Right atrium auricular region (tissue), 2 donors: ENCODE measurements around the gene EPX. TPM values are rescaled to one million over a fixed set of nuclear protein-coding genes. Genes with fewer than 3 reads are reported as not detected.

Source experiments
- DNase-seq: peaks from one replicate; pipeline ENCODE4 v3.0.0-alpha.2; 2019; ENCODE audit warnings: low spot score
- H3K27ac ChIP-seq, 2 donors: fragments of 200-600 bp; sonication (generic); 1 replicate in 1 of 2; 2 replicates in 1 of 2; pipeline ENCODE4 v1.5.1; 2016 to 2019
- H3K27me3 ChIP-seq, 2 donors: fragments of 200-600 bp; sonication (generic); one replicate each; pipeline versions ENCODE4 v1.5.1 to v1.6.0; 2017 to 2019
- H3K36me3 ChIP-seq: fragments of 200-600 bp; sonication (generic); one replicate; pipeline ENCODE4 v1.5.1; 2016
- H3K4me1 ChIP-seq, 2 donors: fragments of 200-600 bp; sonication (generic); one replicate each; pipeline versions ENCODE4 v1.5.1 to v1.6.0; 2017 to 2019
- H3K4me3 ChIP-seq, 2 donors: fragments of 200-600 bp; sonication (generic); 1 replicate in 1 of 2; 2 replicates in 1 of 2; pipeline ENCODE4 v1.5.1; 2017 to 2019; ENCODE audit warnings: mild to moderate bottlenecking in 1 of 2, moderate library complexity in 1 of 2
- H3K9me3 ChIP-seq, 2 donors: fragments of 200-600 bp; sonication (generic); one replicate each; pipeline ENCODE4 v1.5.1; 2019
- total RNA-seq, 2 donors: library from RNA; depleted of rRNA; stranded (reverse); fragments of >200 nt; gene quantifications; one replicate each; pipeline ENCODE4 v1.1.0, GENCODE V29; 2016
- TF ChIP-seq, protein P1 (sequence below), 2 donors: fragments of 200-600 bp; sonication (generic); IDR thresholded peaks; one replicate each; pipeline ENCODE4 v1.5.1; 2019; ENCODE audit warnings: antibody characterized with exemption in 2 of 2

Gene EPX
- total RNA-seq, 2 donors from 2014 or later = not detected

DNA sequence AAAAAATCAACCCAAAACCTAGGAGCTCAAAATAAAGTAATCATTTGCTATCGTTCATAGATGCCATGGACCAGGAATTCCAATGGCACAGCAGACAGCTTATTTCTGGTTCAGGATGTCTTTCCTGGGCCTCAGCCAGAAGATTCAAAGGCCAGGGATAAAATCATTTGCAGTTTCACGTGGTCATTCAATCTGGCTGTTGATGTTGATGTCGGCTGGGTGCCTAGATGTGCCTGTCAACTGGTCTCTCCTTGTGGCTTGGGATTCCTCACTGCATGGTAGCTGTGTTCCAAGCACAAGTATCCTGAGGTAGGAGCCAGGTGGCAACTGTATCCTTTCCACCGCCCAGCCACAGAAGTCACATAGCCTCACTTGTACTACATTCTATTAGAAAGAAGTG, 10.7 kb upstream of the EPX start:
- TF ChIP-seq, protein P1, sequence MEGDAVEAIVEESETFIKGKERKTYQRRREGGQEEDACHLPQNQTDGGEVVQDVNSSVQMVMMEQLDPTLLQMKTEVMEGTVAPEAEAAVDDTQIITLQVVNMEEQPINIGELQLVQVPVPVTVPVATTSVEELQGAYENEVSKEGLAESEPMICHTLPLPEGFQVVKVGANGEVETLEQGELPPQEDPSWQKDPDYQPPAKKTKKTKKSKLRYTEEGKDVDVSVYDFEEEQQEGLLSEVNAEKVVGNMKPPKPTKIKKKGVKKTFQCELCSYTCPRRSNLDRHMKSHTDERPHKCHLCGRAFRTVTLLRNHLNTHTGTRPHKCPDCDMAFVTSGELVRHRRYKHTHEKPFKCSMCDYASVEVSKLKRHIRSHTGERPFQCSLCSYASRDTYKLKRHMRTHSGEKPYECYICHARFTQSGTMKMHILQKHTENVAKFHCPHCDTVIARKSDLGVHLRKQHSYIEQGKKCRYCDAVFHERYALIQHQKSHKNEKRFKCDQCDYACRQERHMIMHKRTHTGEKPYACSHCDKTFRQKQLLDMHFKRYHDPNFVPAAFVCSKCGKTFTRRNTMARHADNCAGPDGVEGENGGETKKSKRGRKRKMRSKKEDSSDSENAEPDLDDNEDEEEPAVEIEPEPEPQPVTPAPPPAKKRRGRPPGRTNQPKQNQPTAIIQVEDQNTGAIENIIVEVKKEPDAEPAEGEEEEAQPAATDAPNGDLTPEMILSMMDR (IDR thresholded peaks at IDR 0.05) = no peak
- Histone ChIP-seq H3K9me3 (no peaks in the 10 kb centered on the region), H3K27ac (no peak overlapping the region), H3K36me3 (no peaks in the 10 kb centered on the region), H3K27me3 (no peaks in the 10 kb centered on the region), H3K4me3 (no peak overlapping the region), H3K4me1 (no peaks in the 10 kb centered on the region)
- DNase-seq = no peak

DNA sequence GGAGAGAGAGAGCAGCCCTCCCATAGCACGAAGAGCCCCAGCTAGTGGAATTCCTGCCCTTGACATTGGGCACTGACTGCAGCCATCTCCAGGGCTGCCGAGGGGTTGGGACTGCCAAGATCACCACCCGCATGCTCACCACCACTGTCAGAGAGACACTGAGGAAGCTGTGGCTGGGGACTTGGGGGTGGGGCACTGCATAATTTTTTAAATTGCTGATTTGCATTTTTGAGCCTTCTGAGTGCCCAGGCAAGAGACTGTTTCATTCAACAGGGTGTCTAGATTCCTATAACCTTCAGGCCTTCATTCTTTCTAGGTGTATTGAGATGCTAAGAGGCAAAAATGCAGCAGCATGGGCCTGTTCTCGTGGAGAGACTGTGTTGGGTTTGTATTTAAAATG, 9.0 kb upstream of the EPX start:
- no peaks in the 10 kb centered on the region for H3K27me3 ChIP-seq
- no peaks in the 10 kb centered on the region for H3K4me1 ChIP-seq
- H3K27ac ChIP-seq = no peak overlapping the region
- H3K4me3 ChIP-seq = no peak overlapping the region
- no peaks in the 10 kb centered on the region for H3K9me3 ChIP-seq
- no peak for DNase-seq
- H3K36me3 ChIP-seq = no peaks in the 10 kb centered on the region
- TF ChIP-seq, protein P1 (IDR thresholded peaks at IDR 0.05) = no peak

DNA sequence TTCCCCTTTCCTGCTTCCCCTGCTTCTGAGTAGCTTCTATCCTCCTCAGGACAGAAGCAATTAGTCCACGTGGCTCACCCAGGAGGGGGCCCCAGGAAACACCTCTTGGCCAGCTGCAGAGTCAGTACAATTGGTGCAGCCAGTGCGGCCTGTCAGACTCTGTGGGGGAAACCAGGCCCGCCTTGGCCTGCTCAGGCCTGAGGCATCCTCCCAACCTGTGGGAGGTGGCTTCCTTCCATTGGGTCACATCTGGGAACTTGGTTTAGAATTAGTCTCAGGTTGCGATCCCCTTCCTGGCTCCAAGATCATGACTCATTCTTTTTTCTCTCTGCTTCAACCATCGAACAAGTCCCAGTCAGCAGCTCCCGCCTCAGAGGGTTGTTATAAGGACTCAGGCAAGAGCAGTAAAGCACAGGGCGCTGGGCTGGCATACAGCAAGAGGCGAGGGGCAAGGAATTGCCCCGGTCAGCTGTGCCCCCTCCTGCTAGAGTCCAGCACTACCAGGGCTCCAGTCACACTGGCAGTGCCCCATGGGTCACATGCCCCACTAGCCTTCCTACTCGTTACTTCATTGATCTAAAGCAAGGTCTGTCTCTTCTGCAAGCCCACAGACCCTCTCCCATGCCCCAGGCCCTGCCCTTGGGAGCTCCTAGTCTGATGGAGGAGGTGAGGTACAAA, 8.1 kb upstream of the EPX start:
- H3K36me3 ChIP-seq = no peaks in the 10 kb centered on the region
- H3K27me3 ChIP-seq = no peaks in the 10 kb centered on the region
- H3K4me1 ChIP-seq = peaks cover 0 to under 1% of the 10 kb centered on the region in 2 donors
- DNase-seq = no peak
- TF ChIP-seq, protein P1 (IDR thresholded peaks at IDR 0.05) = no peak
- no peak overlapping the region for H3K4me3 ChIP-seq
- H3K27ac ChIP-seq = no peak overlapping the region
- no peaks in the 10 kb centered on the region for H3K9me3 ChIP-seq

DNA sequence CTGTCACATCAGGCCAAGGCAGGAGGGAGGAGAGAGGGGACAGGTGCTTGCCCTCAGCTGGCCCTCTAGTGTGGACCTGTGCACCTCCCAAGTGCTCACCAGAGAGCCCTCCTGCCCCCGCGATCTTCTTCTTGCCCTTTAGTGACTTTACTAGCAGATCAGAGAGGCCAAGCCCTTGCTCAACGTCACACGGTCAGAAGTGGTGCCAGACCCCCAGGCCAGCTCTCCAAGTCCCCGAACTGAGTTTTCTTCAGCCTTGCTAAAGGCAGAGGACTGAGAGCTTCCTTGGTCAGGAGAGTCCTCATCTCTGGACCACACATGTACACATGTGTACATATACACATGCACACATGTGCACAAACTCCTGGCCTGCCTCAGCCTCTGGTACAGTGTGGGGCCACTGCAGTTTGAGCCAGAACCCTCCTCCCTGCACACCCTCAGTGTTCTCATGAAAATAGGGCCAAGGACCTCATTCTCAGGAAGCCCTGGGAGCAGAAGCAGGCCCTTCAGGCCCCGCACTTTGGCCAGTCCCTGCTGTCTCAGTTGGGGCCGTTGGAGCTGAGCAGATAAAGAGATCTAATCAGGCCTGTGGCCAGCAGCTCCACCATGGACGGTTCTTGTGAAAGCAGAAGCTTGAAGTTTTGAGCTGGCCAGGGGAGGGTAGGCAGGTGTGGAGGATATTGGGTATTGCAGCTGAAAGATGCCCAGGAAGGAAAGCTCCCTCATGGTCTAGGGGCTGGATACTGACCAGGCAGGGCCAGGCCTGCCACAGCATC, 7.4 kb upstream of the EPX start:
- Histone ChIP-seq H3K36me3 (no peaks in the 10 kb centered on the region), H3K27ac (no peak overlapping the region), H3K4me3 (no peak overlapping the region), H3K4me1 (peaks cover 0 to 8% of the 10 kb centered on the region in 2 donors), H3K27me3 (no peaks in the 10 kb centered on the region), H3K9me3 (no peaks in the 10 kb centered on the region)
- no peak for DNase-seq
- TF ChIP-seq, protein P1 (IDR thresholded peaks at IDR 0.05) = no peak

DNA sequence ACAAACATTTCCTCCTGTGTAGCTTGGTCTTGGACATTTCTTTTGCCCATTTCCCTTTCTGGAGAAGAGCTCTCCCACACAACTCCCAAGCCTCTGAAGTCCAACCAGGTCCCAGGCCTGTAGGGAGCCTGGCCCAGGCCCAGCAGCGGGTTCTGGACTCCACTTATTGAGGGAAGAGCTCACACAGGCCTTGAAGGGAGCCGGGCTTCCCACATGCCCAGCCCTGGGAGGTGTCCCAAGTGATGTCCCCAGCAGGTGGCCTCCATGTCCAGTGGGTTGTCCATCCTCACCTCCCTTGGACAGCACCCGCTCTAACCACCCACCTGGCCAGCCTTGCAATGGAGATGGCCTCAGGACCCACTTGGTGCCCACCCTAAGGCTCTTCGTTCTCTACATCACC, 5.9 kb upstream of the EPX start:
- TF ChIP-seq, protein P1 (IDR thresholded peaks at IDR 0.05) = no peak

More for the DNA sequence above, 5.9 kb upstream of the EPX start:
- Histone ChIP-seq H3K4me3 (no peak overlapping the region), H3K27me3 (no peaks in the 10 kb centered on the region), H3K4me1 (peaks cover 0 to 8% of the 10 kb centered on the region in 2 donors), H3K36me3 (no peaks in the 10 kb centered on the region), H3K27ac (no peak overlapping the region), H3K9me3 (no peaks in the 10 kb centered on the region)
- no peak for DNase-seq
